ENCODE results near the gene GPR84. TPM values are rescaled to one million over a fixed set of nuclear protein-coding genes. Genes with fewer than 3 reads are reported as not detected.

Gene GPR84
- total and polyA plus RNA-seq, 9 of the 15 experiments (the other 6 are each of a cell fraction or from before 2014, with no cell fraction given), result 0.07 to 0.18 (median 0.11) TPM; not detected in 5

DNA sequence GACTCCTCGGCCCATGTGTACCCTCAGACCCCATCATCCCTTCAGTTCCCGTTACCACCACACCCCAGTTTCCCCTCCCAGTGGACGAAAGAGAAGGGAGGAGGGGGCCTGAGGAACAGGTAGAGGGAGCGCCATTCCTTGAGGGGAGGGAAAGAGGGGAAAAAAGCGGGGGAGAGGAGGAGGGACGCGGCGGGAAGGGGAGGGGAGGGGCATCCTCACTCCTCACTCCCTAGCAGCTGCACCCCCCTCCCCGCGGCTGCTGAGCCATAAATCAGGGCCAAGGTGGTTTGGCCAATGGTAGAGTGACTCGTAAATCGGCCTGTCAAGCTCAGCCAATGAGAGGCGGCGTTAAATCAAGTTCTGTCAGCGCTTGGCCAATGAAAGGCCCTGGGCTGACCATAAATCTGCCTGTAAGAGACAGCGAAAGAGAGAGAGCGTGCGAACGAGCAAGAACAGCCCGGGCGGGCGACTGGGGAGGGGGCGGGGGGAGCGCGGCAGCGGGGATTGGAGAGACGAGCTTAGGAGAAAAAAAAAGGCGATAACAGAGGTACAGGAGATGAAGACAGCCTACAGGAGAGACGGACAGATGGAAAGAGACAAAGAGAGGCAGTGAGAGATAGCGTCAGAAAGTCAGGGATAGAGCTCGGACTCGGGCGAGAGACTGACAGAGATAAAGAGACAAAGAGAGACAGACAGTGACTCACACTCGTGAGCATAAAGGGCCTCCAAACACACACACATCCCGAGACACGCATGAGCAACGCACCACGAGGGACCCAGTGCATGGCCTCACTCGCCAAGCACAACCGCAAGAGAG is 5.1 kb downstream of the GPR84 start (continued):
- TF ChIP-seq, protein P1, sequence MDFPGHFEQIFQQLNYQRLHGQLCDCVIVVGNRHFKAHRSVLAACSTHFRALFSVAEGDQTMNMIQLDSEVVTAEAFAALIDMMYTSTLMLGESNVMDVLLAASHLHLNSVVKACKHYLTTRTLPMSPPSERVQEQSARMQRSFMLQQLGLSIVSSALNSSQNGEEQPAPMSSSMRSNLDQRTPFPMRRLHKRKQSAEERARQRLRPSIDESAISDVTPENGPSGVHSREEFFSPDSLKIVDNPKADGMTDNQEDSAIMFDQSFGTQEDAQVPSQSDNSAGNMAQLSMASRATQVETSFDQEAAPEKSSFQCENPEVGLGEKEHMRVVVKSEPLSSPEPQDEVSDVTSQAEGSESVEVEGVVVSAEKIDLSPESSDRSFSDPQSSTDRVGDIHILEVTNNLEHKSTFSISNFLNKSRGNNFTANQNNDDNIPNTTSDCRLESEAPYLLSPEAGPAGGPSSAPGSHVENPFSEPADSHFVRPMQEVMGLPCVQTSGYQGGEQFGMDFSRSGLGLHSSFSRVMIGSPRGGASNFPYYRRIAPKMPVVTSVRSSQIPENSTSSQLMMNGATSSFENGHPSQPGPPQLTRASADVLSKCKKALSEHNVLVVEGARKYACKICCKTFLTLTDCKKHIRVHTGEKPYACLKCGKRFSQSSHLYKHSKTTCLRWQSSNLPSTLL (IDR thresholded peaks at IDR 0.05), result peak; percentile 90
- TF ChIP-seq ELF4 (CRISPR knock-in tag; IDR thresholded peaks at IDR 0.05) (no peak), MAFF (IDR thresholded peaks at IDR 0.05; ENCODE audit: low read length) (no peak), MED1 (CRISPR knock-in tag; IDR thresholded peaks at IDR 0.05; ENCODE audit: borderline replicate concordance) (no peak), ZNF75A (CRISPR knock-in tag; IDR thresholded peaks at IDR 0.05) (no peak), SIRT6 (IDR thresholded peaks at IDR 0.05; ENCODE audit: low read depth, low read length) (no peak), ZBTB7A (IDR thresholded peaks at IDR 0.05; ENCODE audit: borderline replicate concordance, control insufficient read depth, low read depth, low read length) (peak; percentile 80; the same call in 1 of the 2 replicates), SMARCA5 (IDR thresholded peaks at IDR 0.05) (no peak), DIDO1 (tag; IDR thresholded peaks at IDR 0.05; ENCODE audit: low read depth) (no peak), NR2F6 (CRISPR knock-in tag; IDR thresholded peaks at IDR 0.05) (no peak), GATAD2B (IDR thresholded peaks at IDR 0.05; ENCODE audit: borderline replicate concordance) (no peak), COPS2 (conservative IDR thresholded peaks at IDR 0.05) (no peak), WHSC1 (IDR thresholded peaks at IDR 0.05; ENCODE audit: low read length) (no peak), CHD1 (IDR thresholded peaks at IDR 0.05; ENCODE audit: low read length) (no peak), NBN (IDR thresholded peaks at IDR 0.05; ENCODE audit: low read depth) (peak; percentile 92), ZKSCAN8 (CRISPR knock-in tag; IDR thresholded peaks at IDR 0.05) (no peak), SRSF7 (optimal IDR thresholded peaks at IDR 0.05; ENCODE audit: low read depth, low read length) (no peak), POLR2H (tag; IDR thresholded peaks at IDR 0.05; ENCODE audit: low read depth) (peak; percentile 38; the same call in 1 of the 2 replicates), ZNF347 (CRISPR knock-in tag; IDR thresholded peaks at IDR 0.05; ENCODE audit: low read depth) (no peak), MYNN (IDR thresholded peaks at IDR 0.05) (peak; percentile 67), MYNN (CRISPR knock-in tag; IDR thresholded peaks at IDR 0.05) (no peak), RBM34 (IDR thresholded peaks at IDR 0.05; ENCODE audit: borderline replicate concordance, insufficient read depth, low read length) (no peak)
- TF ChIP-seq, protein P2, sequence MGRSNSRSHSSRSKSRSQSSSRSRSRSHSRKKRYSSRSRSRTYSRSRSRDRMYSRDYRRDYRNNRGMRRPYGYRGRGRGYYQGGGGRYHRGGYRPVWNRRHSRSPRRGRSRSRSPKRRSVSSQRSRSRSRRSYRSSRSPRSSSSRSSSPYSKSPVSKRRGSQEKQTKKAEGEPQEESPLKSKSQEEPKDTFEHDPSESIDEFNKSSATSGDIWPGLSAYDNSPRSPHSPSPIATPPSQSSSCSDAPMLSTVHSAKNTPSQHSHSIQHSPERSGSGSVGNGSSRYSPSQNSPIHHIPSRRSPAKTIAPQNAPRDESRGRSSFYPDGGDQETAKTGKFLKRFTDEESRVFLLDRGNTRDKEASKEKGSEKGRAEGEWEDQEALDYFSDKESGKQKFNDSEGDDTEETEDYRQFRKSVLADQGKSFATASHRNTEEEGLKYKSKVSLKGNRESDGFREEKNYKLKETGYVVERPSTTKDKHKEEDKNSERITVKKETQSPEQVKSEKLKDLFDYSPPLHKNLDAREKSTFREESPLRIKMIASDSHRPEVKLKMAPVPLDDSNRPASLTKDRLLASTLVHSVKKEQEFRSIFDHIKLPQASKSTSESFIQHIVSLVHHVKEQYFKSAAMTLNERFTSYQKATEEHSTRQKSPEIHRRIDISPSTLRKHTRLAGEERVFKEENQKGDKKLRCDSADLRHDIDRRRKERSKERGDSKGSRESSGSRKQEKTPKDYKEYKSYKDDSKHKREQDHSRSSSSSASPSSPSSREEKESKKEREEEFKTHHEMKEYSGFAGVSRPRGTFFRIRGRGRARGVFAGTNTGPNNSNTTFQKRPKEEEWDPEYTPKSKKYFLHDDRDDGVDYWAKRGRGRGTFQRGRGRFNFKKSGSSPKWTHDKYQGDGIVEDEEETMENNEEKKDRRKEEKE (IDR thresholded peaks at IDR 0.05; ENCODE audit: borderline replicate concordance in 1 of 2, control insufficient read depth in 1 of 2, low read depth in 2 of 2, low read length in 1 of 2), result 0 out of 4 replicates have a peak, but pooled peaks of 1 of the 2 experiments have one; percentile 22
- TF ChIP-seq, protein P3, sequence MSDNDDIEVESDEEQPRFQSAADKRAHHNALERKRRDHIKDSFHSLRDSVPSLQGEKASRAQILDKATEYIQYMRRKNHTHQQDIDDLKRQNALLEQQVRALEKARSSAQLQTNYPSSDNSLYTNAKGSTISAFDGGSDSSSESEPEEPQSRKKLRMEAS (CRISPR knock-in tag; IDR thresholded peaks at IDR 0.05), result peak; percentile 89

All from K562 (cell line).